Mesenchymal stem cell (in vitro differentiated cells and primary cell): ENCODE data around the gene ROBO1.

Source experiments
- DNase-seq: peaks from one replicate; pipeline ENCODE4 v3.0.0-alpha.2; 2013
- H2AFZ ChIP-seq: one replicate; pipeline ENCODE4 v1.6.1; 2013; ENCODE audit warnings: low read depth, mild to moderate bottlenecking, control low read depth, inconsistent platforms, low read length, moderate library complexity
- H2AK5ac ChIP-seq: 2 replicates; pipeline ENCODE4 v1.6.1; 2013; ENCODE audit warnings: low read length, moderate library complexity, mild to moderate bottlenecking, inconsistent platforms; ENCODE audit not compliant: severe bottlenecking
- H2BK120ac ChIP-seq: one replicate; pipeline ENCODE4 v1.6.1; 2013; ENCODE audit warnings: low read depth, mild to moderate bottlenecking, inconsistent platforms, low read length, moderate library complexity
- H2BK12ac ChIP-seq, 2 experiments: one replicate each; pipeline ENCODE4 v1.6.1; 2013; ENCODE audit warnings: inconsistent platforms in 2 of 2, low read length in 2 of 2, mild to moderate bottlenecking in 2 of 2, moderate library complexity in 2 of 2, control low read depth in 1 of 2
- H2BK15ac ChIP-seq: one replicate; pipeline ENCODE4 v1.6.1; 2013; ENCODE audit warnings: mild to moderate bottlenecking, low read depth, inconsistent platforms; ENCODE audit not compliant: poor library complexity, severe bottlenecking
- H2BK5ac ChIP-seq: 2 replicates; pipeline ENCODE4 v1.6.1; 2013; ENCODE audit warnings: low read depth, mild to moderate bottlenecking, low read length, control low read depth, inconsistent platforms; ENCODE audit not compliant: poor library complexity, severe bottlenecking
- H3K14ac ChIP-seq, 2 experiments: one replicate each; pipeline ENCODE4 v1.6.1; 2013; ENCODE audit warnings: inconsistent platforms in 2 of 2, low read length in 2 of 2, control low read depth in 1 of 2, mild to moderate bottlenecking in 1 of 2, moderate library complexity in 1 of 2
- H3K18ac ChIP-seq, 2 experiments: one replicate each; pipeline ENCODE4 v1.6.1; 2013; ENCODE audit warnings: inconsistent platforms in 2 of 2, low read length in 2 of 2, control low read depth in 1 of 2, low read depth in 1 of 2, mild to moderate bottlenecking in 1 of 2
- H3K23ac ChIP-seq, 2 experiments: one replicate each; pipeline ENCODE4 v1.6.1; 2013; ENCODE audit warnings: inconsistent platforms in 2 of 2, low read length in 2 of 2, mild to moderate bottlenecking in 2 of 2, moderate library complexity in 2 of 2, control low read depth in 1 of 2
- H3K27ac ChIP-seq: 2 replicates; pipeline ENCODE4 v1.5.1; 2013; ENCODE audit warnings: mild to moderate bottlenecking, moderate library complexity, low read length, control low read depth, inconsistent platforms; ENCODE audit not compliant: poor library complexity, severe bottlenecking
- H3K27me3 ChIP-seq, 2 experiments: 2 replicates each; pipeline versions ENCODE4 v1.6.1 to v1.7.0; 2013; ENCODE audit warnings: low read length in 2 of 2, mild to moderate bottlenecking in 2 of 2, moderate library complexity in 2 of 2, control low read depth in 1 of 2, inconsistent platforms in 1 of 2; ENCODE audit not compliant: control insufficient read depth in 1 of 2, insufficient read depth in 1 of 2
- H3K36me3 ChIP-seq, 2 experiments: 2 replicates each; pipeline versions ENCODE4 v1.6.1 to v1.7.0; 2013; ENCODE audit warnings: low read length in 2 of 2, control low read depth in 1 of 2, inconsistent platforms in 1 of 2, low read depth in 1 of 2, mild to moderate bottlenecking in 1 of 2; ENCODE audit not compliant: insufficient read depth in 2 of 2, control insufficient read depth in 1 of 2
- H3K4ac ChIP-seq, 2 experiments: one replicate each; pipeline ENCODE4 v1.6.1; 2013; ENCODE audit warnings: inconsistent platforms in 2 of 2, low read length in 2 of 2, mild to moderate bottlenecking in 2 of 2, moderate library complexity in 2 of 2, control low read depth in 1 of 2, low read depth in 1 of 2
- H3K4me1 ChIP-seq: 2 replicates; pipeline ENCODE4 v1.6.1; 2013; ENCODE audit warnings: low read depth, low read length, control low read depth; ENCODE audit not compliant: control insufficient read depth, insufficient read depth
- H3K4me2 ChIP-seq: 2 replicates; pipeline ENCODE4 v1.6.1; 2013; ENCODE audit warnings: low read length, mild to moderate bottlenecking, inconsistent platforms; ENCODE audit not compliant: poor library complexity, severe bottlenecking
- H3K4me3 ChIP-seq, 2 experiments: 2 replicates each; pipeline versions ENCODE4 v1.5.1 to v1.7.0; 2013; ENCODE audit warnings: low read length in 2 of 2, mild to moderate bottlenecking in 2 of 2, control low read depth in 1 of 2, low read depth in 1 of 2; ENCODE audit not compliant: insufficient read depth in 1 of 2
- H3K79me1 ChIP-seq: replicated peaks from 2 replicates; pipeline ENCODE4 v1.6.1; 2013; ENCODE audit warnings: mild to moderate bottlenecking, control low read depth, low read length, inconsistent platforms; ENCODE audit not compliant: poor library complexity, severe bottlenecking
- H3K9ac ChIP-seq: 2 replicates; pipeline ENCODE4 v1.7.0; 2013; ENCODE audit warnings: mild to moderate bottlenecking, low read length, moderate library complexity
- H3K9me3 ChIP-seq: 2 replicates; pipeline ENCODE4 v1.7.0; 2013; ENCODE audit warnings: mild to moderate bottlenecking, low read length; ENCODE audit not compliant: control insufficient read depth
- H4K8ac ChIP-seq: one replicate; pipeline ENCODE4 v1.6.1; 2013; ENCODE audit warnings: inconsistent platforms, mild to moderate bottlenecking, low read length, moderate library complexity
- H4K91ac ChIP-seq: one replicate; pipeline ENCODE4 v1.6.1; 2013; ENCODE audit warnings: mild to moderate bottlenecking, low read length, inconsistent platforms
- WGBS: methylation state at CpG from one replicate; pipeline ENCODE4 v1.1.7; 2013; ENCODE audit warnings: mixed read lengths; 5-methylcytosine and 5-hydroxymethylcytosine counted together

ROBO1 gene

DNA sequence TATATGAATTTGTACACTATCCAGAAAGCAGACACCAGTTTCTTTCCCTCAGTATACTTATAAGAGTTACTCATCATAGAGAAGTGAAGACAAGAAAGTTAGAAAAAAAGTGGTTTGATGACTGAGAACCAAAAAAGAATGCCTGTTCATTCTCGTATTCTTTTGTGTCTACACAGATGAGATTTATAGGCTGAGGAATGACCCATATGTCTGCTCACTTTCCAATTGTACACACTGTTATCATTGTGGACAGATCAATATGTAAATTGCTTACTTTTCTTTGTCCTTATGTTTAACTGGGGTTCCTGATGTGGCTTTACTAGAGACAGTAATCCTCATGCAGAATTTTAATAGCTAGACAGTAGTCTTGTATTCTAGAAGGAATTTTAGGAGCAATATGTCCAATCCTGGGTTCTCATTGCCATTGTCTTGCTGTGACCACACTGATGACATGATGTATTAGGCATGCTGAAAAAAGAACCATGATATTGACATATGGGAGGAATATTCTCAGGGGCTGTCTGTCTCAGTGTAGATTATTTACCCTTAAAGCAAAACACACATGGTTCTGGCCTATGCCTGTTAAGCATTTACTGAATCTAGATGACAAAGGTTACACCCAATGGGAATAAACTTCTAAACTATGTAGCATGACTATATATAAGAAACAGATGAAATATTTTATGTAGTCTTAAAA lies 669.7 kb downstream of the ROBO1 start:
- 71% methylated on average over 1 of the region's 1 CpG for WGBS
- Histone ChIP-seq H4K8ac (no peak overlapping the region), H2AK5ac (no peak overlapping the region), H4K91ac (no peak overlapping the region), H3K9me3 (no peaks in the 10 kb centered on the region), H3K27me3 (no peaks in the 10 kb centered on the region), H3K23ac (no peak overlapping the region), H3K9ac (no peak overlapping the region), H2BK15ac (no peak overlapping the region), H3K4me2 (no peak overlapping the region), H2BK5ac (no peak overlapping the region), H3K4me1 (no peaks in the 10 kb centered on the region), H3K27ac (no peak overlapping the region), H3K14ac (no peak overlapping the region), H3K79me1 (no peaks in the 10 kb centered on the region), H2BK12ac (no peak overlapping the region), H3K36me3 (no peaks in the 10 kb centered on the region), H3K4ac (no peak overlapping the region), H2AFZ (no peak overlapping the region), H2BK120ac (no peak overlapping the region), H3K18ac (no peak overlapping the region), H3K4me3 (no peak overlapping the region)
- DNase-seq = no peak

GRCh38 chr3:79094654-79095053 lies 673.1 kb downstream of the ROBO1 start:
- H3K27me3 ChIP-seq = no peaks in the 10 kb centered on the region
- no peak for DNase-seq
- H3K14ac ChIP-seq = no peak overlapping the region
- no peak overlapping the region for H3K4ac ChIP-seq
- no peak overlapping the region for H2BK12ac ChIP-seq
- no peak overlapping the region for H2BK120ac ChIP-seq
- H4K91ac ChIP-seq = no peak overlapping the region
- no peak overlapping the region for H4K8ac ChIP-seq
- no peak overlapping the region for H2BK5ac ChIP-seq
- no peaks in the 10 kb centered on the region for H3K4me1 ChIP-seq
- no peak overlapping the region for H3K18ac ChIP-seq
- H3K23ac ChIP-seq = no peak overlapping the region
- H3K4me3 ChIP-seq = no peak overlapping the region
- H2AK5ac ChIP-seq = no peak overlapping the region
- no peak overlapping the region for H2BK15ac ChIP-seq
- no peak overlapping the region for H2AFZ ChIP-seq
- no peaks in the 10 kb centered on the region for H3K79me1 ChIP-seq
- no peaks in the 10 kb centered on the region for H3K36me3 ChIP-seq
- H3K27ac ChIP-seq = no peak overlapping the region
- no peak overlapping the region for H3K9ac ChIP-seq
- H3K9me3 ChIP-seq = no peaks in the 10 kb centered on the region
- H3K4me2 ChIP-seq = no peak overlapping the region

GRCh38 chr3:79086514-79086913 lies 681.3 kb downstream of the ROBO1 start:
- Histone ChIP-seq H3K79me1 (no peaks in the 10 kb centered on the region), H3K27me3 (no peaks in the 10 kb centered on the region), H3K9me3 (no peaks in the 10 kb centered on the region), H2AFZ (no peak overlapping the region), H2BK15ac (no peak overlapping the region), H4K91ac (no peak overlapping the region), H3K14ac (no peak overlapping the region), H3K4ac (no peak overlapping the region), H4K8ac (no peak overlapping the region), H3K4me3 (no peak overlapping the region), H3K18ac (no peak overlapping the region), H3K36me3 (no peaks in the 10 kb centered on the region), H2BK120ac (no peak overlapping the region), H3K4me2 (no peak overlapping the region), H3K23ac (no peak overlapping the region), H3K4me1 (no peaks in the 10 kb centered on the region), H2BK5ac (no peak overlapping the region), H2BK12ac (no peak overlapping the region), H3K9ac (peak overlapping the region; percentile 24), H2AK5ac (no peak overlapping the region), H3K27ac (no peak overlapping the region)
- DNase-seq = peak; percentile 65
- 0% methylated on average over 3 of the region's 6 CpGs for WGBS

- no peak overlapping the region for H3K9ac ChIP-seq
- no peak overlapping the region for H3K4ac ChIP-seq
- WGBS = 87% methylated on average over 1 of the region's 1 CpG
- no peak overlapping the region for H3K4me2 ChIP-seq
- no peak overlapping the region for H2AFZ ChIP-seq
- no peaks in the 10 kb centered on the region for H3K4me1 ChIP-seq
- no peak overlapping the region for H2BK5ac ChIP-seq
- no peak overlapping the region for H3K4me3 ChIP-seq
- DNase-seq = peak; percentile 8
- H3K27me3 ChIP-seq = no peaks in the 10 kb centered on the region
- H4K8ac ChIP-seq = no peak overlapping the region
- no peak overlapping the region for H4K91ac ChIP-seq
- no peak overlapping the region for H2AK5ac ChIP-seq
- H3K27ac ChIP-seq = no peak overlapping the region
- no peak overlapping the region for H3K18ac ChIP-seq
- H2BK120ac ChIP-seq = no peak overlapping the region
- no peaks in the 10 kb centered on the region for H3K36me3 ChIP-seq
- H3K79me1 ChIP-seq = no peaks in the 10 kb centered on the region
- H3K14ac ChIP-seq = no peak overlapping the region
- no peaks in the 10 kb centered on the region for H3K9me3 ChIP-seq
- H2BK12ac ChIP-seq = no peak overlapping the region
- H3K23ac ChIP-seq = no peak overlapping the region
- H2BK15ac ChIP-seq = no peak overlapping the region
Measured at GRCh38 chr3:79085171-79085570, 682.6 kb downstream of the ROBO1 start.
